GM21717 (cell line): ENCODE results near the gene PLEKHN1.

Experiments
- ATAC-seq: cut with Tn5 transposase; IDR thresholded peaks from one replicate; pipeline ENCODE4 v1.9.1; 2021; ENCODE audit warnings: mild to moderate bottlenecking, moderate library complexity; ENCODE audit not compliant: unreplicated experiment

Gene PLEKHN1

GRCh38 chr1:929712-930632 is 36.3 kb upstream of the PLEKHN1 start:
- no peak for ATAC-seq

- no peak for ATAC-seq
Measured at GRCh38 chr1:930633-931138, 35.6 kb upstream of the PLEKHN1 start.

- ATAC-seq: no peak
Measured at GRCh38 chr1:931380-932172, 34.7 kb upstream of the PLEKHN1 start.

- no peak for ATAC-seq
Measured at GRCh38 chr1:932173-932510, 34.1 kb upstream of the PLEKHN1 start.

GRCh38 chr1:932776-933602 is 33.3 kb upstream of the PLEKHN1 start:
- no peak for ATAC-seq

- no peak for ATAC-seq
Measured at GRCh38 chr1:933603-933940, 32.7 kb upstream of the PLEKHN1 start.

GRCh38 chr1:934991-935750 is 31.1 kb upstream of the PLEKHN1 start:
- no peak for ATAC-seq

- no peak for ATAC-seq
Measured at GRCh38 chr1:935751-936231, 30.5 kb upstream of the PLEKHN1 start.

- no peak for ATAC-seq
Measured at GRCh38 chr1:936348-937264, 29.7 kb upstream of the PLEKHN1 start.

- no peak for ATAC-seq
Measured at GRCh38 chr1:937521-937920, 28.8 kb upstream of the PLEKHN1 start.

- no peak for ATAC-seq
Measured at GRCh38 chr1:938088-938683, 28.1 kb upstream of the PLEKHN1 start.

- ATAC-seq: no peak
Measured at GRCh38 chr1:938711-939489, 27.4 kb upstream of the PLEKHN1 start.

- no peak for ATAC-seq
Measured at GRCh38 chr1:939511-940106, 26.7 kb upstream of the PLEKHN1 start.

- ATAC-seq: no peak
Measured at GRCh38 chr1:940107-941014, 25.9 kb upstream of the PLEKHN1 start.

GRCh38 chr1:941015-941587 is 25.2 kb upstream of the PLEKHN1 start:
- ATAC-seq: no peak
